ENCODE results near the gene MYT1. TPM values are rescaled to one million over a fixed set of nuclear protein-coding genes. Genes with fewer than 3 reads are reported as not detected.

Gene MYT1
- total RNA-seq, 4 donors from 2014 or later, result 0.21 TPM; not detected in 3

DNA sequence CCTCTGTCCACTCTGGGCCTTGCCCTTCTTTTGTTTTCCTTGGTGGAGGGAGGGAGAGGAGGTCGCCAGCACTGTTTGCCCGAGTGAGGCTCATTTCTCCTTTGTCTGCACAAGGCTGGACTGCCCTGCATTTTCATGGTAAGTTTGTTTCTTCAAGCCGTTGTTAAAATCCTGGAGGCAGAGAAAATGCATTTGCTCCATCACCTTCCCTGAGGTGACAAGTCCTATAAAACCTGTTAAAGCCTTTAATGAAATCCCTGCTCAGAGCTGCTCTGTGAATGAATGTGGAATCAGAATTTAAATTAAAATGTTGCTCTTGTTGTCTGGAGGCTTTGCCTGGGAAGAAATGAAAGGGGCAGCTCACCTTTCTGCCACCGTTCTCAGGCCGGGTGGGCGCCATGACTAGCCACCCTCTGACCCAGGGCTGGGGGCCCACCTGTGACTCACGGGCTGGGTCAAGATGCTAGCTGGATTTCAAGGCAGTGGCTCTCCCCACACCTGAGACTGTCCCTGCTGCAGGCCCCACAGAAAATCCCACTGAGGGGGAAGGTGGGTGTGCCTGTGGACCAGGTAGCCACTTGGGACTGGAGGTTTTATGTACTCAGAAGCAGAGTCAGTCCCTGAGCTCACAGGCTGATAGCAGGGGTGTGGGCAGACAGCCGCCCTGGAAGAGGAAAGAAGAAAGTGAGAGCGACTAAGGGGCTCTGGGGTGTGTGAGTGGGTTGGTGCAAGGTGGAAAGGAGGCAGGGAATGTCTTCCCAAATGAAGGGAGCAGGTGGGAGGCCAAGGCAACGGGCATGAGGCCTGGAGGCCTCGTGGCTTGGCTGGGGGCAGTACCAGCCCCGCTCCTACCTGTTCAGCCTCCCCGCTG lies 24.0 kb upstream of the MYT1 start:
- Histone ChIP-seq H3K9me3 (no peaks in the 10 kb centered on the region), H3K4me3 (no peak overlapping the region), H3K36me3 (no peaks in the 10 kb centered on the region), H3K4me1 (no peaks in the 10 kb centered on the region), H3K27ac (no peak overlapping the region), H3K27me3 (no peaks in the 10 kb centered on the region)
- DNase-seq, result no peak
- intact Hi-C loops (cut with DNase I; ENCODE audit: low total_unique reads), result no loop called here
- no peak for TF ChIP-seq POLR2A (IDR thresholded peaks at IDR 0.05)
- TF ChIP-seq, protein P1, sequence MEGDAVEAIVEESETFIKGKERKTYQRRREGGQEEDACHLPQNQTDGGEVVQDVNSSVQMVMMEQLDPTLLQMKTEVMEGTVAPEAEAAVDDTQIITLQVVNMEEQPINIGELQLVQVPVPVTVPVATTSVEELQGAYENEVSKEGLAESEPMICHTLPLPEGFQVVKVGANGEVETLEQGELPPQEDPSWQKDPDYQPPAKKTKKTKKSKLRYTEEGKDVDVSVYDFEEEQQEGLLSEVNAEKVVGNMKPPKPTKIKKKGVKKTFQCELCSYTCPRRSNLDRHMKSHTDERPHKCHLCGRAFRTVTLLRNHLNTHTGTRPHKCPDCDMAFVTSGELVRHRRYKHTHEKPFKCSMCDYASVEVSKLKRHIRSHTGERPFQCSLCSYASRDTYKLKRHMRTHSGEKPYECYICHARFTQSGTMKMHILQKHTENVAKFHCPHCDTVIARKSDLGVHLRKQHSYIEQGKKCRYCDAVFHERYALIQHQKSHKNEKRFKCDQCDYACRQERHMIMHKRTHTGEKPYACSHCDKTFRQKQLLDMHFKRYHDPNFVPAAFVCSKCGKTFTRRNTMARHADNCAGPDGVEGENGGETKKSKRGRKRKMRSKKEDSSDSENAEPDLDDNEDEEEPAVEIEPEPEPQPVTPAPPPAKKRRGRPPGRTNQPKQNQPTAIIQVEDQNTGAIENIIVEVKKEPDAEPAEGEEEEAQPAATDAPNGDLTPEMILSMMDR (IDR thresholded peaks at IDR 0.05), result no peak

DNA sequence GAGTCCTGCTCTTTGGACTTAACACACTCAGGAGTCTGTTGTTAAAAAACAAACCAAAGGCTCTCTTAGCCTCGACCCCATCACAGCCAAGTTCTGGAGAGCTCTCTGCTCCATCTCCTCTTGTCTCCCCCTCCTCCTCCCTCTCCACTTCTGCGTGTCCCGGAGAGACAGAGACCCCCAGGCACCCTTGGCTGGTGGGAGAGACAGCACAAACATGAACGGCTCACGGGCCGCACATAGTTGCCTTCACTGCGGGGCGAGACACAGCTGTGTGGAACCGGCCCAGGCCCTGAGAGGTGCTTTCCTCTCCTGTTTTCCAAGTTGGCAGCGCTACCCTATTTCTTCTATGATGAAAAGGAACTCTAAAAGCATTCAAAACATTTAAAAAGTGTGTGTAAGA lies 23.3 kb upstream of the MYT1 start:
- no peaks in the 10 kb centered on the region for H3K36me3 ChIP-seq
- H3K27me3 ChIP-seq, result no peaks in the 10 kb centered on the region
- H3K4me1 ChIP-seq, result no peaks in the 10 kb centered on the region
- TF ChIP-seq, protein P1 (IDR thresholded peaks at IDR 0.05), result no peak
- no peak for TF ChIP-seq POLR2A (IDR thresholded peaks at IDR 0.05)
- H3K27ac ChIP-seq, result no peak overlapping the region
- H3K9me3 ChIP-seq, result no peaks in the 10 kb centered on the region
- intact Hi-C loops (cut with DNase I; ENCODE audit: low total_unique reads), result no loop called here
- no peak overlapping the region for H3K4me3 ChIP-seq
- DNase-seq, result no peak

DNA sequence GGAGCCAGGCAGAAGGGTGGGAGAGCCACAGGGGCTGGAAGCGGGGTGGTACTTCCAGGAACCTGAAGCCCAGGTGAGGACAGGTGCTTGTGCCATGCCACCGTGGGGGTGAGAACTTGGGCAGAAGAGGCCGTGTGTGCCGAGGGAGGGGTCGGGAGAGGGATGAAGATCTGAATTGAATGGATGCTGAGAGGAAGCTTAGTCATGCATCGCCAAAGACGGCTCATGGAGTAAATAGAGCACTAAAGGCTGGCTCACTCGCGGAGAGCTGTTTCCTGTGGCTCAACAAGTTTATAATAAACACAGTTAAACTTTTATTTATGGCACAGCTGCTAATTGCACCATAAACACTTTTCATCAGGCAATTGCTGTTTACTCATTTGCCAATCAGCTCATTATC lies 21.7 kb upstream of the MYT1 start:
- H3K9me3 ChIP-seq, result no peaks in the 10 kb centered on the region
- H3K4me3 ChIP-seq, result no peak overlapping the region
- no peaks in the 10 kb centered on the region for H3K36me3 ChIP-seq
- intact Hi-C loops (cut with DNase I; ENCODE audit: low total_unique reads), result no loop called here
- TF ChIP-seq POLR2A (IDR thresholded peaks at IDR 0.05), result no peak
- TF ChIP-seq, protein P1 (IDR thresholded peaks at IDR 0.05), result no peak
- no peaks in the 10 kb centered on the region for H3K4me1 ChIP-seq
- no peaks in the 10 kb centered on the region for H3K27me3 ChIP-seq
- no peak for DNase-seq
- no peak overlapping the region for H3K27ac ChIP-seq

DNA sequence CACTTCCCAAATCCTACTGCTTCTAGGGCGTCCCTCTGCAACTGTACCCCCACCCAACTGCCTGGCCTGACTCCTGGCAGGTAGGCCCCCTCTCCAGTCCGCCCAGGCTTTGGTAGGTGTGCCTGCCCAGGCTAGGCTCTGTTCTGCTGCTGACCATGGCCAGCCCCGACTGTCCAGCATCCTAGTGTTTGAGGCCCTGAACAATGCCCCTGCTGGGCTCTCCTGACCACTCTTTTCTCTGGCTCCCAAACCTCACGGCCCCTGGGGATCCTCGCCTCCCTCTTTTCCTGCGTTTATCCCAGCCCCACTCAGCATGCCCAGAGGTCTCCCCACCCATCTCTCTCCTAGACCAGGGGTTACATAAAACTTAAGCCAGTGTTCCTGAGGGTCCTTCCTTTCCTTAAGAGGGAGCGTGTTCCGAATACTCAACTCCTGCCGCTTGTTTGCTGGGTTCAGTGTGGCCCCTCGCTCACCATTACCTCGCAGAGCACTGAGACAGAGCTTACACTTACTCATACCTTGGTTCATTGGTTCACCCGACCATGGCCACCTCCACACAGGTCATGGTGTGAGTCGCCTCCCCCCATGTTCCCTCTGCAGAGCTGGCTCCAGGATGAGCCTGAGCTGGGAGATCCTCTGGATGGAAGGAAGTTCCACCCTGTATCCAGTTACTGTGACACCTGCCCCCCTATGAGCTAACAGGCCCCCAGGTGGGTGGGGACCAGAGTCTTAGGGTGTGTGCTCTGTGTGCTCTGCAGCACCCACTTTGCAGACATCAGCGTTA lies 21.0 kb upstream of the MYT1 start:
- no peaks in the 10 kb centered on the region for H3K4me1 ChIP-seq
- H3K4me3 ChIP-seq, result no peak overlapping the region
- TF ChIP-seq, protein P1 (IDR thresholded peaks at IDR 0.05), result no peak
- no peak for TF ChIP-seq POLR2A (IDR thresholded peaks at IDR 0.05)
- no peak overlapping the region for H3K27ac ChIP-seq
- no peaks in the 10 kb centered on the region for H3K36me3 ChIP-seq
- intact Hi-C loops (cut with DNase I; ENCODE audit: low total_unique reads), result no loop called here
- DNase-seq, result no peak
- H3K27me3 ChIP-seq, result no peaks in the 10 kb centered on the region
- H3K9me3 ChIP-seq, result no peaks in the 10 kb centered on the region

All from uterus (tissue), 4 donors.